NCI-H526 (cell line): ENCODE results near the gene DNAI1.

Source experiments
- DNase-seq, 2 experiments: peaks; one replicate each; lab custom pipeline; 2025; lab: John Stamatoyannopoulos, UW

DNAI1 gene

DNA sequence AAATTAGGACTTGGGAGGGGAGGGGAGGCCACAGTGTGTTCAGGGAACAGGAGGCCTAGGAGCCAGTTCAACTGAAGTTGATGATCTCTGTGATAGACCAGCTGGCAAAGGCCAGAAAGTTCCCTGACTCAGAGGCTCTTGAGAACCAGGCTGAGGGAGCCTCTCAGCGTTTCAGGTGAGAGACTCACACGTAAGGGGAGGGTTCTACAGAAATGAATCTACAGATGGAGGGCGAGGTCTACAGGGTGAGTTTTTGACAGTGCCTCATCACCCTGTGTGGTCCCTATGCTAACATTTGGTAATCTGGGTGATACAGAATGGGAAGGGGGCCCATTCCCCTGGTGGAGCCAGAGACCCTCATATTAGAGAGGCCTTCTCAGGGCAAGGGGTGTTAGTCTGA is 32.2 kb downstream of the DNAI1 start:
- no peak for DNase-seq

DNA sequence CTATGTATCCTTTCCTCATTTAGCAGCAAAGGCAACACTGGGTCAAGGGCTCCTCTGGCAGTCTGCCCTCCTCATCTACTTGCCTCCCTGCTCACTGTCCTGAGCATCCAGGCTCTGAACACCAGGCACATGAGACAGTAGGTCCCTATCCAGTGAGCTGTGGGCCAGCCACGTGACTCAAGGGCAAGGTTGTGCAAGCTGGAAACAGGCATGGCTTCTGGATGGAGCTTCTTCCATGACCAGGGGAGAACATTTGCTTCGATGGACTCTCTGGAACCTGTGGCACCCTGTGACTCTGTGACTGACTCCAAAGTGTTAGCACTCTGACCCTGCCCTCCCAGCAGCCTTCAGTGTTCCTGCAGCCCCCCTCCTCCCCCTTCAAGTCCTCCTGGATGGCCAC is 33.0 kb downstream of the DNAI1 start:
- DNase-seq = no peak

DNA sequence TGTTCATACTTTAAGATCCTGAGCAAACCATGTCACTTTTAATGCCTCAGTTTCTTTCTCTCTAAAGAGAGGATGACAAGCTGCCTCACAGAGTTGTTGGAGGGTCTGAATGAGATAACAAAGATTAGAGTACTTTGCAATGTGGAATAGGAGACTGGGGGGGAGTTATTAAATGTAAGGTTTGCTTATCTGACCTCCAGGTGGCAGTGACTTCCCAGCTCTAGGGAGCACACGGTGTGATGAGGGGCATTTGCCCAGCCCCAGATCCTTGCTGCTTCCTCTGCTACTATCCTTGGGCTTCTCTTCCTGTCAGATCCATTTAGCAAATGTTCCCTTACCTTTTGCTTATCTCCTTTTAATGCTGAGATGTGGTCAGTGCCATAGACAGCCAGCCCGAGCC is 33.4 kb downstream of the DNAI1 start:
- peak; percentile 12 to 45 for DNase-seq

DNA sequence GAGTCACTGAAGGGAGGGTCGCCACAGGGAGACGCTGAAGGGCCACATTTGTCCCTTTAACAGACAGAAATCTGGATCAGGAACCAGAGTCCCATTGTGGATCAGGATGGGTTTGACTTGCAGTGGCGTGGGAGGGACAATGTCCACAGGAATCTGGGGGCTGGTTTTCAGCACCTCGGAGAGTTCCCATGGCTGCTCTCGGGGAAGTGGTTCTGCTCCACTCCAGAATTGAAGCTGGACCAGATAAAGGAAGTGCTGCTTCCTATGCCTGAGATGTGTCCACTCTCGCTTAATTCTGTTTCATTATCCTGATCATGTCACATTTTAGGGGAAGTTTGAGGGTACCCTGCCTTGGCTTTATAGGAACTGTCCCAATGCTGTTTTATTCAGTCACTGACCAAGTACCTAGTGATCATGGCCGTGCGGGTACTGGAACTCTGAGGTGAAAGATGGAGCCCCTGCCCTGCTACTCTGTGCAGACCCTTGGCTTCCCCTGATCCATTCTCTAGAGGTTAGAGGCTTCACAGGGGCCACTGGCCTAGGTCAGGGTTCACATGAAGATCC is 35.4 kb downstream of the DNAI1 start:
- DNase-seq = no peak

DNA sequence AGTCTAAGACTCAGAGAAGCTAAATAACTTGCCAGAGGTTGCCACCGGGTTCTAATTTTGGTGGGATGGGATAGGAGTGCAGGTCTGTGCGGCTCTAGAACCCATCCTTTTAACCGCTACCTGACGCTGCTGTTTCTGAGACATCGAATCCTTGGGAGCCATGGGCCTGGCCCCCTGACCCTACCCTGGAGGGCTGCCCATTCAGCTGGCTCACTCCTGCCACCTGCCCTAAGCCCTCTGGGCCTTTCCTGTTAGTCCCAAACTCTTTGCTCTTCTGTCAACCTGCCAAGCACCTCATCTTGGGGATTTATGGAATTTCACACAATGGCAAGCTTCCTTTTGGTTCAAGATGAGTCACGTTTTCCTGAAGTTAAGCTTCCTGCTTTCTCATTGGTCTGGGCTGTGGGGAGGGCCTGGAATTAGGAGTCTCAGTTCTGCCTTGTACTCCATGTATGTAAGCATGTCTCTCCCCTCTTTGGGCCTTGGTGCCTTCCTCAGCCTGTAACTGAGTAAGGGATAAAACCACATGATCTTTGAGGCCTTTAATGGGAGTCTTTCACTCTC is 37.6 kb downstream of the DNAI1 start:
- no peak for DNase-seq

DNA sequence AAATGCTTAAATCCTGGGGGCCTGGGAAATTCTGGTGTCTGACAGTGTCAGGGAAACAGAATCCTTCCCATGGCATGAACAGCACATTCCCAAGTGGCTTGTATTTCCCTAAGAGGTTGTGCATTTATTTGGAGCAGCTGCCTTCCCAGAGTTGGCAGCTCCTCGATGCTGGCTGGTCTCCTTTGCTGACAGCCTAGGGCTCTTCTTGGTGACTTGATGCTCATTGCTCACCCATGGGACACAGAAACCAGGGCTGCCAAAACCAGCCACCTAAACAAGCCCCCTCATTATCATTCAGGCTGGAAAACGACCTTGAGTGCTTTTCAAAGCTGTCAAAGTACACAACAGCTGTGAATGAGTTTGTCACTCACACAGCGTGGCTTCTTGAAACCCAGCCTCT is 39.9 kb downstream of the DNAI1 start:
- no peak for DNase-seq

DNA sequence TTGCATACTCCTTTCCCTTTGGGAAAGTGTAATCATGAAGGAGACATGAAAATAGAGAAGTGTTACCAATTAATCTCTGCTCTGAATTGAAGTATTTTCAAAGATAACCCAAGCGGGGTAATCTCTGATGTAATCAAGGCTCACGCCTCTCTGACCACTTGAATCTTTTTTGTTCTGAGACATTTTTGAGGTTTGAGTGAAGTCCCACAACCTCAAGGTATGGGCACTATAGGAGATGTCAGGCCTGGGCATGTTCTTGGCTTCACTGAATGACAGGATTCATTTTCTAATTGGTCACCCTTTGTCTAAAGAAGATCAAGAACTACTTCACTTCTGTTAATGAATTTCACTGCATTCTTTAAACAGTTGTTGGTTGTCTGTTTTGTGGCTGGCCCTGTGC is 40.5 kb downstream of the DNAI1 start:
- DNase-seq = no peak

DNA sequence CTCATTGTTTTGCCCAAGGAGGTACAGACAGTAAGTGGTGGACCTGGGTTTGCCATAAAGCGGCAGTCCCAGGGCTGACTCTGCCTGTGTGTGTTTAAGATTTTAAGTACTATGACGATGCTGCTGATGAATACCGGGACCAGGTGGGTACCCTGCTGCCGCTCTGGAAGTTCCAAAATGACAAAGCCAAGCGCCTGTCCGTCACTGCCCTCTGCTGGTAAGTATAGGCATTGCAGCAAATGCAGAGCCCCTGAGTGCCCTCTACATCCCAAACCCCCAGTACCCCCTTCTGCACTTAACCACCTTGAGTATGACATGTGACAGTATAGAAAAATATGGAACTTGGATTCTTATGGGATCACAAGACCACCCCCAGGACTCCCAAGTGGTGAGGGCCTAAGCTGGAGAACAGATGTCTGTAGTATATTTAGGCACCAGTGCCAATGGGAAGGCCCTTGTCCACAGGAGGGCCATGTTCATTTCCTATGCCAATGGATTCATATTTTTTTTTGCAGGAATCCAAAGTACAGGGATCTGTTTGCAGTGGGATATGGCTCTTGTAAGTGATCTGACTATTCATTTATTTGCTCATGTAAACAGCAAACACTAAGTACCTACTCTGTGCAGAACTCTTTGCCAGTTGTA is 42.1 kb downstream of the DNAI1 start:
- DNase-seq = peak; percentile 45 to 75

DNA sequence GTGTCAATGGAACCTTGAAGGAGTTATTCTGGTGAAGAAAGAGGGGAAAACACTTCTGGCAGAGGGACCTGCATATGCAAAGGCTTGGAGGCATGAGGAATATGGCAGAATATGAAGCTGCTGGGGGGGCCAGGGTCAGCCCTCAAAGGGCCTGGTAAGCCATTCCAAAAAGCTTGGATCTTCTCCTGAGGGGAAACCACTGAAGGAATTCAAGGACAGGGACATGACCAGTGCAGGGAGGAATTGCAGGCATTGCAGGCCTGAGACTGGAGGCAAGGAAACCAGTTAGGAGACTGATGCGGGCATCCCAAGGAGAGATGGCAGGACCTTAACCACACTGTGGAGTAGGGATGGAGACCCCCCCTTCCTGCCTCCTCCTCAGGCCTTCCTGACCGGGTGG is 42.8 kb downstream of the DNAI1 start:
- DNase-seq = no peak

DNA sequence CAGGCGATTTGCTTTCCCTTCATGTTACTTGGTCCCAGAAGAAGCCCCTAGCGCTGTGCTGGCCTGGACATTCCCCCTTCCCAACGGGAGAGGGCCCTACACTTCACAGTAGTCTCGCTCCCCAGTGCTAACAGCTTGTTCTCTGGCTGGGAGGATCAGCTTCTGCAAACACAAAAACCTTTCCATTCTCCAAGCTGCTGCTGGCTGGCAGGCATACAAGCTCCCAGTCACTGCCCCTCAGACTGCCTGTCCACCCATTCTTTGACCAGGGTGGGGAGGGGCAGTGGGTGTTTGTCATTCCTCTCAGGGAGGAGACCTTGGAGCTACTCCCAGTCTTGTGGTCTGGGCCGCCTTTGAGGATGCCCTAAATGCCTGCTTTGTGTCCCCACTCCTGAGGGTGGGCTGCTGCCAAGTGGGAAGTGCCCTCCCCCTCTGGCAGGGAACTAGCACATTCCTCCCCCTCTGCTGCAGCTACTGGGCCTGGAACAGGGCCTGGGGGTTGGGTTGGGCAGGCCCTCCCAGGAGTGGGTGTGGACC is 43.4 kb downstream of the DNAI1 start:
- peak in 1 of 2 experiments; percentile 26 for DNase-seq

DNA sequence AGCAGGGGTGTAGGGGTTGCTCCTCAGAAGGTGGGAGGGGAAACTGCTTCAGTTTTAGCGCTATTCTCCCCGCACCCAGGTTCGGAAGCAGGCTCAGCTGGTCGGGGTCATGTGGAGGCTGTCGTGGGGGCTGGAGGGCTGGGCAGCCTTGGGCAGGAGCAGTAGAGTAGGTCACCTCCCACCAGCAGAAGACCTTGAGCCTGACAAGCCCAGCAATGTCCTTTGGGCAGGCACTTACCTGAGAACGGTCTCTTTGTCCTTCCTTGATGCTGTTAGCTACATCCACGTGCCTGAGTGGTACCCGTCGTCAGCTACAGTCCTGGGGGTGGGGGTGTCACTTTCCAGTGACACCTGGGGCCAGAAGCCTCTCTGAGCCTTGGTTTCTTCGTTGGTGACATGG is 43.9 kb downstream of the DNAI1 start:
- DNase-seq = no peak

DNA sequence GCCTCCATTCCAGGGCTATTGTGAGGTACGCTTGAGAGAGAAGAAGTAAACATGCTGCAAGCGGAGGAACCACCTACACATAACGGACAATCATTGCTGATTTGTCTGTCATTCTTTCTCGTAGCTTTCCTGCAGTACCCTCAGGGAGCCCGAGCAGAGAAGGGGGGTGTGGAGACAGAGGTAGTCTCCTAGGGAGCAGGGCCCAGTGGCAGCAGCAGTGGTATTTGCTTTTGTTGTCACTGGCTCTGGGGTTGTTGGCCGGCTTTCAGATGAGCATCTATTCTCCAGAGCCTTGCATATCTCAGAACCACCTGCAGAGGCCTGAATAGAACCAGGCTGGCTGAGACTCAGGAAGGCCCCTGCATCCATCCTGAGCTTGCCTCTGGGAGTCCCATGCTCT is 44.3 kb downstream of the DNAI1 start:
- no peak for DNase-seq

DNA sequence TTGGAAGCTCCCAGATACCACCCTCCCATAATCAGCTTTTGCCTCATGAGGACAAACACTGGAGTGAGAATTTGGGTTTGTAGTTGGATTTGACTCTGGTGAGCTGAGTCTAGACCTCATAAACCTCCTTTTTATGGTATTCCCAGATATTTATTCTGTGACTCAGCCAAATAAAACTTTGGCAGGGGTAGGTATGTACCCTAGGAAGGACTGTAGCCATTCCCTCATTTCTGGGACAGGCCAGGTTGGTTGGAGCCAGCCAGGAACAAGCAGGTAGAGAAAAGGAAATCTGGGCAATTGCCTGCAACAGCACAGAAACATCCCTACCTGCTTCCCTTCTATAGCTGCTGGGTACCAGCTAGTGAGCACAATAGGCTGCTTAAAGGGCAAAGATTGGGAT is 44.8 kb downstream of the DNAI1 start:
- no peak for DNase-seq

DNA sequence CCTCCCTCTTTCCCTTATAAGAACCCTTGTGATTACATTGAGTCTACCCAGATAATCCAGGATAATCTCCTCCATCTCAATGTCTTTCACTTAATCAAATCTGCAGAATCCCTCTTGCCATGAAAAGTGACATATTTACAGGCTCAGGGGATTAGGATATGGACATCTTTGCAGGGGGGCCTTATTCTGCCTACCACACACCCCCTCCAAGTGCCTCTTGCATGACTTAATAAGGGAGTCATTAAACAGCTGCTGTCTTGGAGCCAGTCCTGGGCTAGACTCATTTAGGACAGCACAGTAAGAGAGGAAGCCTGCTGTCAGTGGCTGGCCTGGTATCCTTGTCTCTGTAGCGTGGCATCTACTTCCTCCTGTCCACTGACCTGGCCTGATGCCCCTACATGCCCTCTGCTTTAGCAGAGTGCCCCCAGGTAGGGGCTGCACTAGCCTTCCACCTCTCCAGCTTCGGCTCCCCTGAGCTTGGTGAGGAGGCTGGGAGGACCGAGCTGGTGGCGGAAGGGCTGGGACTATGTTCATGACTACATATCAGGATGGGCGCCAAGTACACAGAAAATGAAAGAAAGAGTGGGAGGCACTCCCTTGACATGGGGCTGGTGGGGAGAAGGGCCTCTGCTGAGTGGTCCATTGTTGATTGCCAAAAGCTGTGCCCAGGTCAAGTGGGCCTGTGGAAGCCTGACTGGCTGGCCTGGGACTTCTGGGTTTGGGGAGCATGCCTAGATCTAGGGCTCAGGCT is 46.9 kb downstream of the DNAI1 start:
- no peak for DNase-seq

DNA sequence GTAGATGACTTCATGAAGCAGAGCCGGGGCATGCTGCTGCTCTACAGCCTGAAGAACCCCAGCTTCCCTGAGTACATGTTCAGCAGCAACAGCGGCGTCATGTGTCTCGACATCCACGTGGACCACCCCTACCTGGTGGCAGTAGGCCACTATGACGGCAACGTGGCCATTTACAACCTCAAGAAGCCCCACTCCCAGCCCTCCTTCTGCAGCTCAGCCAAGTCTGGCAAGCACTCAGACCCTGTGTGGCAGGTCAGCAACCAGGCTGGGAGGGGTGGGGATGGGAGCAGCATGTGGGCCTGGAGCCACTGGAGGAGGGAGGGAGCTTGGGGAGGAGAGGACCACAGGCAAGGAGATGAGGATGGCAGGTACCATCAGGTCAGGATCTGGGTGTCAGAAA is 48.0 kb downstream of the DNAI1 start:
- DNase-seq = no peak

DNA sequence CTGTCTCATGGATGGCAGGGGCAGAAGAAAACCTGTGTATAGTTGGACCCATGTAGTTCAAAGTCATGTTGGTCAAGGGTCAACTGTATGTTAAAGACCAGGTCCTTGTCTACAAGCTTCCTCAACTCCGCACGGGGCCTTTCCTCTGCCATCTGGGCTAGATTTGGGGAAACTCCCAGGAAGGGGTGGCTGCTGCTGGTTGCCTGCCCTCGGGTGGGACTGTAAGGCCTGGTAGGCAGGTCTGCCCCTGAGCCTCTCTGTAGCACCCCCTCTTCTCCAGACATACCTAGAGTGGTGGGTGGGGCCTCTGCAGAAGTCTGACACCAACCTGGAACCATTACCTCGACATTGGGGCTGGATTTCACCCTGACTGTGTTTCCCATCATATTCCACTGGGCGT is 49.0 kb downstream of the DNAI1 start:
- DNase-seq = no peak

DNA sequence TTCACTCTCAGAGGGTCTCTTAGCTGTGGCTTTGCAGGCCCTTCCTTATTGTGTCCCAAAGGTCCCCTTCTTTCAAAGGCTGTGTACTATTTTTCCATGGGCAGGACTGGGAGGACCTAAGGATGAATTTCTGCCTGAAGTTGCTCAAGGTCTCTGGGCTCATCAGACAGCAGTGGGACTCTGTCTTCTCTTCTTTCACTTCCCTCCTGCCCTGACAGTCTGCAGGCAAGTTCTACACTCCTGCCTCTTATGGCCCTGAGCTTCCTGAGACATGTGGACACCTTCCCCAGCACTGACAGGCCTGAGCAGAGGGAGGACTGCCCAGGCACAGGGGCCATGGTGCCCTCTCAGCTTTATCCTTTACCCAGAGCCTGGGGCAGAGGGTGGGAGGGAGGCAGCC is 49.4 kb downstream of the DNAI1 start:
- DNase-seq = no peak

DNA sequence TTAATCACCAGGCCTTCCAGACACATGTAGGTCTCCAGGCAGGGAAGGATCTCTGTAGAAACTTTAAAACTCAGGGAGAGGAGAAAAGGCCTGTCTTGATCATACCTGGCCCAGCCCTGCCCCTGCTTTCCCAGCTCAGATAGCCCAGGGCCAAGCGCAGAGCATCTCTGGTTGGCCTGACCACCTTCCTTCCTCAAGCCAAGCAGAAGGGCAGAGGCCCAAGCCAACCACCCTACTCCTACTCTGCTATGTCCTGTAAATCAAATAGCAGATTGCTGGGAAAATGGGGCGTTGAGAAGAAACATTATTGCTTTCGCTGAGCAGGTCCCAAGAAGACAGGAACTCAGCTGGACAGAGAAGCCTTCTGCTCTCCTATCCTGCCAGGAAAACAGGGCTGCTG is 49.9 kb downstream of the DNAI1 start:
- DNase-seq = no peak

DNA sequence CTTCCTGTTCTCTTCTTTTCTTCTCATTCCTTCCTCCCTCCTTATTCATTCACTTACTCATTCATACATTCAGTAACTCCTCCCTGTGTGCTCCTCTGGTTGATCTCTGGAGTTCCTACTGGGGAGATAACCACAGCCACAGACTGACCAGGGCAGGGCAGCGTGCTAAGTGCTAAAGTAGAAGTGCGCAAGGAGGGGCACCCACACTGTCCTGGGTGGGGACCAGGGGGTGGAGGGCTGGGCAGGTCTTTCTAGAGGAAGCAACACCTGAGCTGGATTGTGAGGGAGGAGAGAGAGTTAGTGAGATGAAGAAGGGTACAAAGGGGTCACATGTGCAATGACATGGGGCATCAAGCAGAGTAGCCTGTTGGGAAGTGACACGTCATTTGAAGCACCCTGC is 50.3 kb downstream of the DNAI1 start:
- DNase-seq = no peak

DNA sequence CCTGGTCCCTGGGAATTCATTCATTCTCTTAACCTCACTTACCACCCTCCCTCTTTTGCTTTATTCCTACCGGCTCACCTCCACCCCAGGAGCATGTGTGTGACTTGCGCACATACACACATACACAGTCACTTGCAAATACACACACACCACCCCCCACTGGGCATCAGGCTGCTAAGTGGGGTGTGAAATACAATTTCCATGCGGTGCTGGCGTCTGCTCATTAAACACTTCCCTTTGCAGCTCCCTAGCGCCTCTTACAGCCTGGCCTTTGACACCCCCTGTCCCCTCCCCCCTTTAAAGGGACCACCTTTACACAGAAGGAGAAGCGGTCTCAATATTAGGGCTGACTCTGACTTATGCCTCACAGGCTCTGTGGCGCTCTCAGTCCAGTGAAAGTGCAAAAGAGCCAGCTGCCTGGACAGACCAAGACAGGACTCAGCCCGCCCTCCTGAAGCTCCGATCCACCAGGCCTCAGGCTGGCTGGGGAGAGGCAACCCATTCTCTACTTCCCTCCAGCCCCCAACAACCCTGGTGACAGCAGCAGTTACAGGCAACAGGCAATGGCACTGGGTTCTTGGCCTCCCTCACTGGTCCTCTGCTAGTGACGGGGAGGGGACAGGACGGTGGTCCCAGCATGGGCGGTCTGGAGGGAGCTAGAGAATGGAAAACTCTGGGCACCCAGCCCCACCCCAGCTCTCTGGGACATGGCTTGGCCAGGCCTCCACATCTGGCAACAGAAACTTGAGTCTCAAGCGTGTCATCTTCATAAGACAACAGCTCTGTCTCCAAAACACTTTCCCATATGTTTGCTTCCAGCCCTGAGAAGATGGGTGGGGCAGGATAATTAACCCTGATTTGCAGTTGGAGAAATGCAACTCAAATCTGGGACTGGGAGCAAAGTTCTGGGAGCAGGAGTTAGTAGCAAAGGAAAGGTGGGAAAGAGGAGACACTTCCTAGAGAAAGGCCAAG is 52.2 kb downstream of the DNAI1 start:
- peak; percentile 41 to 74 for DNase-seq

DNA sequence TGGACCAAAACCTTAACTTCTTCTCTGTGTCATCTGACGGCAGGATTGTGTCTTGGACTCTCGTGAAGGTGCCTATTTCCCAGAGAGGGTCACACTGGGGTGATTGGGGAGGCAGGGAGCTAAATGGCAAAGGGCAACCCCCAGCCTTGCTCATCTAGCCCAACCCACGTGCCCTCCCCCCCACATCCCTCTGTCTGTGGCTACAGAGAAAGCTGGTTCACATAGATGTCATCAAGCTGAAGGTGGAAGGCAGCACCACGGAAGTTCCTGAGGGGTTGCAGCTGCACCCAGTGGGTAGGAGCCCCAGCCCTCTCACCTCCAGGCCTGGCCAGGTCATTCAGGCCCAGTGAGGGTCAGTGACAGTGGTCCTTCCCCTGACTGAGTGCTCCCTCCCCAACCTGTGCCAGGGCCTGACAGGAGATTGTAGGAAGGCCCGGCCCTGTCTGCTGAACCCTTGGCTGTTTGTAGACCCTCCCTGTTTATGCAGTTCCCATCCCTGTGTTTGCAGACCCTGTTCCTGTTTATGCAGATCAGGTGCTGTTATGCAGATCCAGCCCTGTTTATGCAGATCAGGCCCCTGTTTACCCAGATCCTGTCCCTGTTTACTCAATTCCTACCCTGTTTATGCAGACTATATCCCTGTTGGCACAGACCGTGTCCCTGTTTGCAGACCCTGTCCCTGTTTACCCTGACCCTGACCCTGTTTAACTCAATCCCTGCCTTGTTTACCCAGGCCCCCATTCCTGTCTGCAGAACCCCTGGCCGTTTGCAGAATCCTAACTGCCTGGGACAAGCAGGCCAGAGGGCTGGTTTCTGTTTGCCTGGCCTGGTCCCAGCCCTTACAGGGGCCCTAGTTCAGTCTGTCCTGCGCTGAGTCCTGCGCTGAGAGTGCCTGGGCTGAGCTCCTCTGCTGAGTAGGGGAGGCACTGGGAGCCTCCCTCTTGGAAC is 53.8 kb downstream of the DNAI1 start:
- DNase-seq = peak; percentile 54 to 82
